Ovary (tissue), 9 donors: ENCODE data around the gene TAC4. TPM values are rescaled to one million over a fixed set of nuclear protein-coding genes. Genes with fewer than 3 reads are reported as not detected.
A peak's percentile ranks its signal among the peaks of the same experiment; 100 is the strongest.

Experiments used
- DNase-seq, 5 donors: peaks; one replicate each; pipeline ENCODE4 v3.0.0-alpha.2; 2019 to 2020
- H3K27ac ChIP-seq, 2 donors: fragments of 200-600 bp; one replicate each; pipeline versions ENCODE4 v1.5.1 to v1.8.0; 2019 to 2022
- H3K27me3 ChIP-seq: fragments of 200-600 bp; one replicate; pipeline ENCODE4 v1.8.0; 2022
- H3K36me3 ChIP-seq: fragments of 200-600 bp; sonication (generic); one replicate; pipeline ENCODE4 v1.5.1; 2019
- H3K4me1 ChIP-seq: one replicate; pipeline ENCODE4 v1.8.1; 2013; ENCODE audit warnings: mild to moderate bottlenecking, moderate library complexity; ENCODE audit not compliant: insufficient read depth
- H3K4me3 ChIP-seq: fragments of 200-600 bp; sonication (generic); one replicate; pipeline ENCODE4 v1.5.1; 2017
- H3K9me3 ChIP-seq, 2 donors: fragments of 200-600 bp in 1 of 2; sonication (generic) in 1 of 2; one replicate each; pipeline versions ENCODE4 v1.5.1 to v1.8.1; 2013 to 2019; ENCODE audit warnings: mild to moderate bottlenecking in 1 of 2, moderate library complexity in 1 of 2
- EP300 ChIP-seq: sonication (generic); formaldehyde crosslinking; IDR thresholded peaks from one replicate; pipeline ENCODE4 v1.6.1; 2017; ENCODE audit warnings: antibody characterized with exemption
- POLR2A ChIP-seq: fragments of 450-650 bp; IDR thresholded peaks from one replicate; pipeline ENCODE4 v1.6.1; 2017; ENCODE audit warnings: antibody characterized with exemption, mild to moderate bottlenecking, moderate library complexity
- WGBS, 3 donors: extraction: QIAGEN DNeasy Blood & Tissue Kit in 1 of 3; methylation state at CpG; one replicate each; pipeline versions ENCODE4 v1.1.5 to v1.1.7; 2013 to 2017; 5-methylcytosine and 5-hydroxymethylcytosine counted together
- intact Hi-C, 4 donors: fragments of 100-400 bp; cut with DNase I; formaldehyde crosslinking; loops; one replicate each; pipeline versions ENCODE4 v1.11.0 to v1.15.1; 2022 to 2023
- polyA plus RNA-seq, 2 donors: library from polyadenylated mRNA; stranded (reverse); fragments of 200-250 nt in 1 of 2; fragments of 350-450 nt in 1 of 2; fragmentation: Illumina TruSeq in 1 of 2; extraction: RNeasy Lipid Tissue Mini Kit (QIAGEN cat#74804) in 1 of 2; gene quantifications; one replicate each; pipeline ENCODE4 v1.2.3, GENCODE V29; 2013 to 2014
- total RNA-seq, 7 donors: library from RNA; depleted of rRNA in 2 of 7; stranded (reverse); fragments of >200 nt in 2 of 7; fragmentation: NEBNext Ultra II Directional in 3 of 7; extraction: Animal tissue kit (Norgen Biotek cat#: 25700) in 3 of 7; gene quantifications; one replicate each; pipeline versions ENCODE4 v1.1.0 to v1.2.4, GENCODE V29; 2016 to 2023
- TF ChIP-seq, protein P1 (sequence below), 3 donors: fragments of 450-650 bp in 2 of 3; fragments of 200-600 bp in 1 of 3; IDR thresholded peaks; one replicate each; pipeline versions ENCODE4 v1.5.1 to v1.8.0; 2016 to 2022; ENCODE audit warnings: antibody characterized with exemption in 3 of 3, mild to moderate bottlenecking in 1 of 3
- donor health status: DM: no; HTN: no; CAD: no; lungs with moderate emphysema.
- donor health status: DM: no; HTN: no; CAD: no.
- donor health status: Bipolar disorder and iron deficiency.
- donor health status: DM: yes; HTN: yes; CAD: no.
- donor health status: DM: no; HTN: no; CAD: no.
- donor health status: DM: yes; HTN: yes; CAD: no.

Gene TAC4
- total and polyA plus RNA-seq, 9 donors, result not detected

DNA sequence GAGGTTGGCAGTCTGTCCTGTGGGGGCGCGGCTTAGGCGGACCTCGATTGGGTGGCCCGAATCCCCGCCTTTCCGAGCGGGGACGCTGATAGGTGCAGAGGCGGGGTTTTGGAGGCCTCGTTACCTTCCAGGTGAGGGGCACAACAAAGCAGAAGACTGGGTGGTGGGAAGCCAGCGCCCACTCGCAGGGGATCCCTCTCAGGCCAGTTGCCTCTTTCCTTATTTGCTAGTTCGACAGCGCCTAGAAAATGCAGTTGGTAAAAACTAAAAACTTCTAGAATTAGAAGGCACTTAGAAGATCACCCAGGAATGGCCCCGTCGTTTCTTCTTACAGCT, 58.7 kb downstream of the TAC4 start:
- 1 to 3% (median 3%) methylated on average over 17 of the region's 17 CpGs for WGBS, 3 donors
- Histone ChIP-seq H3K36me3 (no peaks in the 10 kb centered on the region), H3K9me3 (no peaks in the 10 kb centered on the region), H3K27ac (no peak overlapping the region), H3K27me3 (no peaks in the 10 kb centered on the region), H3K4me1 (peaks cover 6% of the 10 kb centered on the region), H3K4me3 (peak overlapping the region; percentile 74)
- no peak for DNase-seq
- intact Hi-C loops, result no loop called here
- TF ChIP-seq, protein P1, sequence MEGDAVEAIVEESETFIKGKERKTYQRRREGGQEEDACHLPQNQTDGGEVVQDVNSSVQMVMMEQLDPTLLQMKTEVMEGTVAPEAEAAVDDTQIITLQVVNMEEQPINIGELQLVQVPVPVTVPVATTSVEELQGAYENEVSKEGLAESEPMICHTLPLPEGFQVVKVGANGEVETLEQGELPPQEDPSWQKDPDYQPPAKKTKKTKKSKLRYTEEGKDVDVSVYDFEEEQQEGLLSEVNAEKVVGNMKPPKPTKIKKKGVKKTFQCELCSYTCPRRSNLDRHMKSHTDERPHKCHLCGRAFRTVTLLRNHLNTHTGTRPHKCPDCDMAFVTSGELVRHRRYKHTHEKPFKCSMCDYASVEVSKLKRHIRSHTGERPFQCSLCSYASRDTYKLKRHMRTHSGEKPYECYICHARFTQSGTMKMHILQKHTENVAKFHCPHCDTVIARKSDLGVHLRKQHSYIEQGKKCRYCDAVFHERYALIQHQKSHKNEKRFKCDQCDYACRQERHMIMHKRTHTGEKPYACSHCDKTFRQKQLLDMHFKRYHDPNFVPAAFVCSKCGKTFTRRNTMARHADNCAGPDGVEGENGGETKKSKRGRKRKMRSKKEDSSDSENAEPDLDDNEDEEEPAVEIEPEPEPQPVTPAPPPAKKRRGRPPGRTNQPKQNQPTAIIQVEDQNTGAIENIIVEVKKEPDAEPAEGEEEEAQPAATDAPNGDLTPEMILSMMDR (IDR thresholded peaks at IDR 0.05), result no peak
- no peak for TF ChIP-seq POLR2A
- TF ChIP-seq EP300, result no peak

GRCh38 chr17:49788478-49789242, 59.2 kb downstream of the TAC4 start, which contains the start of gene KAT7:
TSS of gene KAT7 (plus strand) at chr17:49788681. CDS start at chr17:49788835, 154 bp downstream.
- Histone ChIP-seq H3K9me3 (no peaks in the 10 kb centered on the region), H3K27ac (peak within 1 kb of the TSS; percentile 80 to 98), H3K27me3 (no peaks in the 10 kb centered on the region), H3K36me3 (no peaks in the 10 kb centered on the region), H3K4me3 (peak within 1 kb of the TSS; percentile 74), H3K4me1 (peaks cover 6% of the 10 kb centered on the region)
- intact Hi-C loops, result no loop called here
- TF ChIP-seq EP300 (no peak), POLR2A (peak; percentile 96)
- TF ChIP-seq, protein P1 (IDR thresholded peaks at IDR 0.05), result peak in 2 of 3 donors; percentile 25 to 53
- peak; percentile 99 for DNase-seq
- 0% methylated on average over 39 to 59 of the region's 59 CpGs for WGBS, 3 donors

Other genes starting within 250 kb of the TAC4 start
- gene SPOP, start 170.0 kb downstream of the TAC4 start, total RNA-seq, result 10 to 100 TPM; 47.9 to 87.3 (median 76.1) TPM
- gene SPOP, start 170.0 kb downstream of the TAC4 start, polyA plus RNA-seq, result 10 to 100 TPM; 44.5 to 75.4 TPM
- 10 to 100 TPM; 22.9 to 53.3 (median 28.8) TPM for gene SLC35B1, start 140.1 kb downstream of the TAC4 start, total RNA-seq
- gene SLC35B1, start 140.1 kb downstream of the TAC4 start, polyA plus RNA-seq, result 10 to 100 TPM; 20.9 to 41.0 TPM
- 10 to 100 TPM; 16.0 to 30.4 (median 19.0) TPM for gene FAM117A, start 83.9 kb downstream of the TAC4 start, total RNA-seq
- 10 to 100 TPM; 15.0 to 25.2 TPM for gene FAM117A, start 83.9 kb downstream of the TAC4 start, polyA plus RNA-seq
- gene KAT7, start 59.4 kb downstream of the TAC4 start, total RNA-seq, result 10 to 100 TPM; 23.4 to 76.6 (median 62.8) TPM
- gene KAT7, start 59.4 kb downstream of the TAC4 start, polyA plus RNA-seq, result 10 to 100 TPM; 18.4 to 69.8 TPM
- under 1 TPM in 1 of 7 donors, not detected in 6; 0.10 TPM for gene DLX4, start 121.1 kb upstream of the TAC4 start, total RNA-seq
- not detected for gene DLX4, start 121.1 kb upstream of the TAC4 start, polyA plus RNA-seq
- gene DLX3, start 147.2 kb upstream of the TAC4 start, total RNA-seq, result 1 to 10 TPM in 1 of 7 donors, under 1 TPM in 5, not detected in 1; 0.11 to 1.3 (median 0.41) TPM
- gene DLX3, start 147.2 kb upstream of the TAC4 start, polyA plus RNA-seq, result under 1 TPM; 0.10 to 0.23 TPM
- gene ITGA3, start 208.0 kb upstream of the TAC4 start, total RNA-seq, result 100 to 1,000 TPM in 1 of 7 donors, 10 to 100 TPM in 6; 23.6 to 132 (median 41.7) TPM
- gene ITGA3, start 208.0 kb upstream of the TAC4 start, polyA plus RNA-seq, result 10 to 100 TPM; 28.2 to 34.2 TPM
- 10 to 100 TPM; 36.5 to 83.2 (median 54.7) TPM for gene PDK2, start 247.3 kb upstream of the TAC4 start, total RNA-seq
- 10 to 100 TPM; 51.2 to 82.7 TPM for gene PDK2, start 247.3 kb upstream of the TAC4 start, polyA plus RNA-seq